Prostate gland (tissue), 2 donors: ENCODE results near the gene C2orf69. TPM values are rescaled to one million over a fixed set of nuclear protein-coding genes. Genes with fewer than 3 reads are reported as not detected.

Source experiments
- DNase-seq: peaks from one replicate; pipeline ENCODE4 v3.0.0-alpha.2; 2019; ENCODE audit warnings: low spot score
- H3K27ac ChIP-seq, 2 donors: fragments of 200-600 bp; sonication (generic); 2 replicates each; pipeline ENCODE4 v1.5.1; 2017 to 2019
- H3K27me3 ChIP-seq: fragments of 200-600 bp; sonication (generic); replicated peaks from 2 replicates; pipeline ENCODE4 v1.5.1; 2019; ENCODE audit not compliant: insufficient read depth
- H3K36me3 ChIP-seq, 2 donors: fragments of 200-600 bp; sonication (generic); 1 replicate in 1 of 2; 2 replicates in 1 of 2; pipeline versions ENCODE4 v1.5.1 to v1.8.1; 2017 to 2019
- H3K4me1 ChIP-seq: fragments of 200-600 bp; sonication (generic); replicated peaks from 2 replicates; pipeline ENCODE4 v1.5.1; 2019
- H3K4me3 ChIP-seq, 2 donors: fragments of 200-600 bp; sonication (generic); 2 replicates each; pipeline ENCODE4 v1.5.1; 2017 to 2019
- H3K9me3 ChIP-seq: fragments of 200-600 bp; sonication (generic); 2 replicates; pipeline ENCODE4 v1.5.1; 2017
- CTCF ChIP-seq, 4 experiments: fragments of 200-600 bp in 2 of 4; fragments of 450-650 bp in 2 of 4; sonication (generic) in 2 of 4; IDR thresholded peaks; 1 replicate in 3 of 4; 2 replicates in 1 of 4; pipeline ENCODE4 v1.5.1; 2016 to 2019; ENCODE audit warnings: antibody characterized with exemption in 4 of 4, mild to moderate bottlenecking in 2 of 4, moderate library complexity in 2 of 4
- POLR2A ChIP-seq: fragments of 450-650 bp; IDR thresholded peaks from one replicate; pipeline ENCODE4 v1.6.1; 2016; ENCODE audit warnings: antibody characterized with exemption, mild to moderate bottlenecking
- POLR2AphosphoS5 ChIP-seq: sonication (generic); formaldehyde crosslinking; IDR thresholded peaks from one replicate; pipeline ENCODE4 v1.6.1; 2017; ENCODE audit warnings: antibody characterized with exemption
- WGBS: methylation state at CpG from one replicate; pipeline ENCODE4 v1.1.5; 2018; 5-methylcytosine and 5-hydroxymethylcytosine counted together
- intact Hi-C: fragments of 100-400 bp; cut with DNase I; formaldehyde crosslinking; loops from one replicate; pipeline ENCODE4 v1.14.2; 2022
- total RNA-seq, 2 donors: library from RNA; depleted of rRNA; stranded (reverse); fragments of >200 nt; gene quantifications; one replicate each; pipeline ENCODE4 v1.1.0, GENCODE V29; 2016

The C2orf69 gene
- total RNA-seq, 2 donors from 2014 or later, result 9.5 to 12.8 TPM

- no peaks in the 10 kb centered on the region for H3K9me3 ChIP-seq
- H3K4me1 ChIP-seq, result no peaks in the 10 kb centered on the region
- DNase-seq, result no peak
- 92% methylated on average over 5 of the region's 5 CpGs for WGBS
- intact Hi-C loops, result no loop called here
- peaks cover 0 to 6% of the 10 kb centered on the region in 2 donors for H3K36me3 ChIP-seq
- no peak overlapping the region for H3K27ac ChIP-seq
- H3K27me3 ChIP-seq, result no peaks in the 10 kb centered on the region
- H3K4me3 ChIP-seq, result no peak overlapping the region
- no peak for TF ChIP-seq CTCF (IDR thresholded peaks at IDR 0.05)
- no peak for TF ChIP-seq POLR2AphosphoS5
These were observed 39.3 kb downstream of the C2orf69 start for GRCh38 chr2:199950396-199950795.

- intact Hi-C loops, result no loop called here
- no peak for TF ChIP-seq POLR2A
- no peak for TF ChIP-seq POLR2AphosphoS5
- no peak for TF ChIP-seq CTCF (IDR thresholded peaks at IDR 0.05)
- Histone ChIP-seq H3K27me3 (no peaks in the 10 kb centered on the region), H3K4me3 (no peak overlapping the region), H3K27ac (no peak overlapping the region), H3K4me1 (no peaks in the 10 kb centered on the region), H3K36me3 (peaks cover 0 to 6% of the 10 kb centered on the region in 2 donors), H3K9me3 (no peaks in the 10 kb centered on the region)
- 66% methylated on average over 1 of the region's 1 CpG for WGBS
- no peak for DNase-seq
These were observed 39.9 kb downstream of the C2orf69 start for GRCh38 chr2:199951023-199951422.

DNA sequence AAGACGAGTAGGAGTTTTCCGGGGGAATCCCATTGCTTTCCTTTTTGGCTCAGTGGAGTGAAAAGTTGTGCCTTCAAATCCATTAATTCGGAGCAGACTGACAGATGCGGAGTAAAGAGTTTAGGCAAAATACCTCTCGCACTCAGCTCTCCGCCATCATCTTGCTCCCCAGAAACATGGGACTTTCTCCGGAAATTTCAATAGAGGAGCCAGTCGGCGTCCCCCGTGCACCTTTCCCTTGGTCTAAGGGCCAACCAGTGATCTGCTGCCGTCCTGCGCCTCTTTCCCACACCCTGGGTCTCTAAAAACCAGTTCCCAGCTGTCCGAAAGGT, 43.9 kb downstream of the C2orf69 start:
- intact Hi-C loops, result no loop called here
- H3K4me1 ChIP-seq, result no peaks in the 10 kb centered on the region
- WGBS, result 0% methylated on average over 12 of the region's 13 CpGs

DNA sequence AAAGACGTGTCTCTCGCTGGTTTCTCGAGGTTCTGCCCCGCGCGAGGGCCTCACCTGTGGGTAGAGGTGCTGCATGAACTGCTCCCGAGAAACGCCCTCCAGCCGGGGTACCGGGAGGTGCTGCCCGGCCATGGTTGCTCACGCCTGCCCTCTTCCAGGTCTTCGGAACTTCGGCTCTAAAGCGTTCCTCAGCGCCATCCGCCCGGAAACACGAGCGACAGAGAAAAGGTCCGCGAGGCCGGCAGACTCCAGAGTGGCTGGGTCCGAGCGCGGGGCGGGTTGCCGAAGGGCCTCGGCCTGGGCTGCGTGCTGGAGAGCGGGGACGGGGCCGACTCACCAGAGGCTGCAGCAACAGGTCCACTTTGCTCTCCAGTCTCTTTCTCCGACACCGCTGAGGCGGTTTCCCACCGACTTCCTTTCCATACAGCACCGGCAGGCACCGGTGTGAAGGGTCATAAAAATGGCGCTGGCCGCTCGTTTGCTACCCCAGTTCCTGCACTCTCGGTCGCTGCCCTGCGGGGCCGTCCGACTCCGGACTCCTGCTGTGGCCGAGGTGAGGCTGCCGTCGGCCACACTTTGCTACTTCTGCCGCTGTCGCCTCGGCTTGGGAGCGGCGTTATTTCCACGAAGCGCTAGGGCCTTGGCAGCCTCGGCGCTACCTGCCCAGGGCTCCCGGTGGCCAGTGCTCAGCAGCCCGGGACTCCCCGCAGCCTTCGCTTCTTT, 44.4 kb downstream of the C2orf69 start, which contains the start of the genes MAIP1 and TYW5:
Gene MAIP1 (plus strand): TSS at position 244 of the 723 bp plus-strand sequence. CDS start 217 bp downstream, at position 461.
Gene TYW5 (minus strand): TSS at position 153 of the 723 bp plus-strand sequence. CDS start 21 bp downstream, at position 132.
- peak within 1 kb of the TSS; percentile 80 to 81 for H3K27ac ChIP-seq
- H3K4me3 ChIP-seq, result peak within 1 kb of the TSS; percentile 67 to 69
- H3K27me3 ChIP-seq, result no peaks in the 10 kb centered on the region
- DNase-seq, result peak; percentile 78
- no peaks in the 10 kb centered on the region for H3K36me3 ChIP-seq
- H3K4me1 ChIP-seq, result no peaks in the 10 kb centered on the region
- peak in 2 of 4 experiments; percentile 24 to 27 for TF ChIP-seq CTCF (IDR thresholded peaks at IDR 0.05)
- no peak for TF ChIP-seq POLR2A
- TF ChIP-seq POLR2AphosphoS5, result peak; percentile 83
- no peaks in the 10 kb centered on the region for H3K9me3 ChIP-seq
- under 1% methylated on average over 57 of the region's 64 CpGs for WGBS
- intact Hi-C loops, result no loop called here

More for the DNA sequence above, 43.9 kb downstream of the C2orf69 start:
- no peak for DNase-seq
- peak overlapping the region; percentile 80 to 81 for H3K27ac ChIP-seq
- H3K4me3 ChIP-seq, result peak overlapping the region; percentile 67 to 69
- no peaks in the 10 kb centered on the region for H3K27me3 ChIP-seq
- TF ChIP-seq POLR2A, result no peak
- TF ChIP-seq CTCF (IDR thresholded peaks at IDR 0.05), result no peak
- no peak for TF ChIP-seq POLR2AphosphoS5
- no peaks in the 10 kb centered on the region for H3K36me3 ChIP-seq
- no peaks in the 10 kb centered on the region for H3K9me3 ChIP-seq

DNA sequence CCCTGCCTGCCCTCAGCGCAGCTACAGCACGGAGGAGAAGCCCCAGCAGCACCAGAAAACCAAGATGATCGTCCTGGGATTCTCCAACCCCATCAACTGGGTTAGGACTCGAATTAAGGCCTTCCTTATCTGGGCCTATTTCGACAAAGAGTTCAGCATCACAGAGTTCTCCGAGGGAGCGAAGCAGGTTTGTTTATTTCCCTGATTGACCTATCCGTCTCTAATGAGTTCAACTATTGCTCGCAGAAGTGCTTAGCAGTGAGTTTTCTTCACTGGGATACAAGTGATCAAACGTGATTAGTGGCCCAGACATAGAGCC, 44.9 kb downstream of the C2orf69 start:
- peak overlapping the region; percentile 80 to 81 for H3K27ac ChIP-seq
- WGBS, result under 1% methylated on average over 10 of the region's 10 CpGs
- intact Hi-C loops, result no loop called here
- TF ChIP-seq CTCF (IDR thresholded peaks at IDR 0.05), result no peak
- no peak for TF ChIP-seq POLR2AphosphoS5
- no peak for TF ChIP-seq POLR2A
- no peaks in the 10 kb centered on the region for H3K27me3 ChIP-seq
- H3K4me1 ChIP-seq, result no peaks in the 10 kb centered on the region
- no peak for DNase-seq
- H3K4me3 ChIP-seq, result peak overlapping the region; percentile 67 to 69
- no peaks in the 10 kb centered on the region for H3K36me3 ChIP-seq
- no peaks in the 10 kb centered on the region for H3K9me3 ChIP-seq
